ENCODE results near the gene YEATS2.
"Not testable (repeated sequence)": the region's sequence is repeated elsewhere in the genome, so short reads cannot be mapped to it uniquely, and the experiment has no call there.

YEATS2 gene

GRCh38 chr3:183710231-183710630 lies 12.6 kb downstream of the YEATS2 start:
- H3K4me3 ChIP-seq (ENCODE audit: low read depth, low read length), result no peak overlapping the region
- no peak for DNase-seq (ENCODE audit: low read depth)

GRCh38 chr3:183711516-183711915 lies 13.9 kb downstream of the YEATS2 start:
- H3K4me3 ChIP-seq (ENCODE audit: low read depth, low read length), result no peak overlapping the region
- no peak for DNase-seq (ENCODE audit: low read depth)

- no peak for DNase-seq (ENCODE audit: low read depth)
- no peak overlapping the region for H3K4me3 ChIP-seq (ENCODE audit: low read depth, low read length)
These were observed 17.0 kb downstream of the YEATS2 start for GRCh38 chr3:183714622-183715021.

GRCh38 chr3:183718012-183718411 lies 20.4 kb downstream of the YEATS2 start:
- DNase-seq (ENCODE audit: low read depth), result no peak

GRCh38 chr3:183725387-183725786 lies 27.8 kb downstream of the YEATS2 start:
- H3K4me3 ChIP-seq (ENCODE audit: low read depth, low read length), result no peak overlapping the region
- no peak for DNase-seq (ENCODE audit: low read depth)

More at GRCh38 chr3:183718012-183718411, 20.4 kb downstream of the YEATS2 start:
- H3K4me3 ChIP-seq (ENCODE audit: low read depth, low read length), result no peak overlapping the region

- no peak overlapping the region for H3K4me3 ChIP-seq (ENCODE audit: low read depth, low read length)
- no peak for DNase-seq (ENCODE audit: low read depth)
These were observed 30.6 kb downstream of the YEATS2 start for GRCh38 chr3:183728204-183728603.

- no peak overlapping the region for H3K4me3 ChIP-seq (ENCODE audit: low read depth, low read length)
- no peak for DNase-seq (ENCODE audit: low read depth)
These were observed 32.8 kb downstream of the YEATS2 start for GRCh38 chr3:183730361-183730760.

GRCh38 chr3:183731611-183732010 lies 34.0 kb downstream of the YEATS2 start:
- DNase-seq (ENCODE audit: low read depth), result no peak
- no peak overlapping the region for H3K4me3 ChIP-seq (ENCODE audit: low read depth, low read length)

- no peak overlapping the region for H3K4me3 ChIP-seq (ENCODE audit: low read depth, low read length)
These were observed 36.0 kb downstream of the YEATS2 start for GRCh38 chr3:183733553-183733952.

GRCh38 chr3:183734750-183735494 lies 37.3 kb downstream of the YEATS2 start:
- no peak for DNase-seq (ENCODE audit: low read depth)
- H3K4me3 ChIP-seq (ENCODE audit: low read depth, low read length), result no peak overlapping the region

More at GRCh38 chr3:183733553-183733952, 36.0 kb downstream of the YEATS2 start:
- no peak for DNase-seq (ENCODE audit: low read depth)

- no peak overlapping the region for H3K4me3 ChIP-seq (ENCODE audit: low read depth, low read length)
- no peak for DNase-seq (ENCODE audit: low read depth)
These were observed 39.5 kb downstream of the YEATS2 start for GRCh38 chr3:183737116-183737515.

- not testable (repeated sequence) for DNase-seq (ENCODE audit: low read depth); H3K4me3 ChIP-seq (ENCODE audit: low read depth, low read length)
These were observed 42.6 kb downstream of the YEATS2 start for GRCh38 chr3:183740154-183740553.

- DNase-seq (ENCODE audit: low read depth), result no peak
- no peak overlapping the region for H3K4me3 ChIP-seq (ENCODE audit: low read depth, low read length)
These were observed 45.6 kb downstream of the YEATS2 start for GRCh38 chr3:183743231-183743630.

GRCh38 chr3:183745300-183746098 lies 47.9 kb downstream of the YEATS2 start:
- no peak for DNase-seq (ENCODE audit: low read depth)

GRCh38 chr3:183754052-183754451 lies 56.5 kb downstream of the YEATS2 start:
- no peak for DNase-seq (ENCODE audit: low read depth)
- H3K4me3 ChIP-seq (ENCODE audit: low read depth, low read length), result no peak overlapping the region

More at GRCh38 chr3:183745300-183746098, 47.9 kb downstream of the YEATS2 start:
- no peak overlapping the region for H3K4me3 ChIP-seq (ENCODE audit: low read depth, low read length)

GRCh38 chr3:183762304-183762703 lies 64.7 kb downstream of the YEATS2 start:
- H3K4me3 ChIP-seq (ENCODE audit: low read depth, low read length), result no peak overlapping the region
- no peak for DNase-seq (ENCODE audit: low read depth)

GRCh38 chr3:183764847-183765731 lies 67.5 kb downstream of the YEATS2 start:
- no peak overlapping the region for H3K4me3 ChIP-seq (ENCODE audit: low read depth, low read length)
- DNase-seq (ENCODE audit: low read depth), result no peak

- H3K4me3 ChIP-seq (ENCODE audit: low read depth, low read length), result no peak overlapping the region
- no peak for DNase-seq (ENCODE audit: low read depth)
These were observed 68.5 kb downstream of the YEATS2 start for GRCh38 chr3:183766107-183766506.

- H3K4me3 ChIP-seq (ENCODE audit: low read depth, low read length), result no peak overlapping the region
- no peak for DNase-seq (ENCODE audit: low read depth)
These were observed 69.4 kb downstream of the YEATS2 start for GRCh38 chr3:183766745-183767606.

Measured in skeletal muscle cell (primary cell).